SK-N-SH (cell line): ENCODE results near the gene RAB25. TPM values are rescaled to one million over a fixed set of nuclear protein-coding genes. Genes with fewer than 3 reads are reported as not detected.

Experiments
- CTCF ChIA-PET: fragments of 300-600, 350-600 bp; formaldehyde crosslinking; extraction: SDS; loops from one replicate; lab custom pipeline; 2021; lab: Yijun Ruan, JAX
- POLR2A ChIA-PET: fragments of 350-600 bp; sonication (Branson Sonifier 250); formaldehyde crosslinking; extraction: SDS; loops from one replicate; lab custom pipeline; 2020; ENCODE audit warnings: antibody characterized with exemption, inconsistent platforms; lab: Yijun Ruan, JAX
- DNase-seq: peaks from one replicate; pipeline ENCODE4 v3.0.0; 2012
- H2AFZ ChIP-seq: fragments of 200-600 bp; sonication (generic); 2 replicates; pipeline ENCODE4 v1.8.1; 2016; ENCODE audit warnings: antibody characterized with exemption, mild to moderate bottlenecking, low read depth
- H3F3A ChIP-seq: fragments of 200-600 bp; sonication (generic); replicated peaks from 2 replicates; pipeline ENCODE3; 2016; ENCODE audit warnings: antibody characterized with exemption, mild to moderate bottlenecking; ENCODE audit not compliant: insufficient read depth
- H3K27ac ChIP-seq, 2 experiments: fragments of 200-500 bp in 1 of 2; fragments of 200-600 bp in 1 of 2; sonication (Bioruptor generic) in 1 of 2; sonication (generic), shearing (Covaris generic) in 1 of 2; 2 replicates each; pipeline versions ENCODE4 v1.5.1 to v1.6.1; 2014 to 2016; ENCODE audit warnings: low read depth in 2 of 2, inconsistent platforms in 1 of 2, low read length in 1 of 2, mild to moderate bottlenecking in 1 of 2, mixed read lengths in 1 of 2
- H3K27me3 ChIP-seq: fragments of 200-600 bp; sonication (generic), shearing (Covaris generic); 2 replicates; pipeline ENCODE4 v1.6.1; 2016; ENCODE audit warnings: mixed run types; ENCODE audit not compliant: insufficient read depth
- H3K36me3 ChIP-seq, 2 experiments: fragments of 200-500 bp in 1 of 2; fragments of 200-600 bp in 1 of 2; sonication (Bioruptor generic) in 1 of 2; sonication (generic) in 1 of 2; replicated peaks in 1 of 2; 2 replicates each; pipeline versions ENCODE3 to v1.5.1; 2014 to 2016; ENCODE audit warnings: low read length in 1 of 2, mild to moderate bottlenecking in 1 of 2; ENCODE audit not compliant: insufficient read depth in 2 of 2, control insufficient read depth in 1 of 2
- H3K4me1 ChIP-seq, 2 experiments: fragments of 200-500 bp in 1 of 2; fragments of 200-600 bp in 1 of 2; sonication (Bioruptor generic) in 1 of 2; sonication (generic), shearing (Covaris generic) in 1 of 2; 2 replicates each; pipeline versions ENCODE4 v1.5.1 to v1.6.1; 2014 to 2016; ENCODE audit warnings: low read depth in 1 of 2, low read length in 1 of 2, mixed run types in 1 of 2; ENCODE audit not compliant: insufficient read depth in 2 of 2, control insufficient read depth in 1 of 2
- H3K4me2 ChIP-seq: fragments of 200-600 bp; sonication (generic), shearing (Covaris generic); 2 replicates; pipeline ENCODE4 v1.6.1; 2017; ENCODE audit warnings: mixed run types
- H3K4me3 ChIP-seq, 2 experiments: fragments of 200-500 bp in 1 of 2; fragments of 200-600 bp in 1 of 2; sonication (Bioruptor generic) in 1 of 2; sonication (generic), shearing (Covaris generic) in 1 of 2; 2 replicates each; pipeline versions ENCODE4 v1.5.1 to v1.8.1; 2014 to 2016; ENCODE audit warnings: low read depth in 2 of 2, inconsistent platforms in 1 of 2, low read length in 1 of 2, mild to moderate bottlenecking in 1 of 2, mixed read lengths in 1 of 2, moderate library complexity in 1 of 2
- H3K79me2 ChIP-seq: fragments of 200-600 bp; sonication (generic); 2 replicates; pipeline ENCODE4 v1.8.1; 2017; ENCODE audit warnings: mild to moderate bottlenecking; ENCODE audit not compliant: insufficient read depth
- H3K9ac ChIP-seq: fragments of 200-600 bp; sonication (generic); 2 replicates; pipeline ENCODE4 v1.6.1; 2017; ENCODE audit warnings: mixed run types
- H3K9me2 ChIP-seq: fragments of 200-600 bp; sonication (generic); 2 replicates; pipeline ENCODE4 v1.6.1; 2017; ENCODE audit warnings: mixed run types
- H3K9me3 ChIP-seq: fragments of 200-600 bp; sonication (generic); 2 replicates; pipeline ENCODE4 v1.6.1; 2017; ENCODE audit warnings: mixed run types, mild to moderate bottlenecking, moderate library complexity
- H4K20me1 ChIP-seq: fragments of 200-600 bp; sonication (generic); 2 replicates; pipeline ENCODE4 v1.6.1; 2017; ENCODE audit warnings: mild to moderate bottlenecking, mixed run types; ENCODE audit not compliant: insufficient read depth
- EP300 ChIP-seq, 2 experiments: IDR thresholded peaks; 2 replicates each; pipeline versions ENCODE4 v1.4.0 to v1.6.1; 2012; ENCODE audit warnings: borderline replicate concordance in 1 of 2, low read depth in 1 of 2, low read length in 1 of 2
- EZH2phosphoT487 ChIP-seq: fragments of 200-600 bp; sonication (generic); IDR thresholded peaks from 2 replicates; pipeline ENCODE4 v1.6.1; 2017; ENCODE audit warnings: low read depth, mixed run types, mild to moderate bottlenecking, antibody characterized with exemption, moderate library complexity, borderline replicate concordance
- GABPA ChIP-seq: IDR thresholded peaks from 2 replicates; pipeline ENCODE4 v1.4.0; 2012; ENCODE audit warnings: low read depth, mild to moderate bottlenecking
- JUND ChIP-seq: IDR thresholded peaks from 2 replicates; pipeline ENCODE4 v1.4.0; 2012
- NRF1 ChIP-seq: IDR thresholded peaks from 2 replicates; pipeline ENCODE4 v1.6.1; 2012; ENCODE audit warnings: low read depth, mild to moderate bottlenecking, low read length
- POLR2AphosphoS5 ChIP-seq: IDR thresholded peaks from 2 replicates; pipeline ENCODE4 v1.6.1; 2012; ENCODE audit warnings: low read depth, low read length
- RAD21 ChIP-seq: IDR thresholded peaks from 2 replicates; pipeline ENCODE4 v1.6.1; 2012; ENCODE audit warnings: mild to moderate bottlenecking, low read length
- REST ChIP-seq: IDR thresholded peaks from 2 replicates; pipeline ENCODE4 v1.6.1; 2012; ENCODE audit warnings: mild to moderate bottlenecking, low read depth, low read length, moderate library complexity
- RFX5 ChIP-seq: IDR thresholded peaks from 2 replicates; pipeline ENCODE4 v1.6.1; 2012; ENCODE audit warnings: mild to moderate bottlenecking, improper control_type of control experiment, low read length
- RXRA ChIP-seq: IDR thresholded peaks from 2 replicates; pipeline ENCODE4 v1.4.0; 2012; ENCODE audit warnings: low read depth, mild to moderate bottlenecking, borderline replicate concordance
- SIN3A ChIP-seq: IDR thresholded peaks from 2 replicates; pipeline ENCODE4 v1.6.1; 2012; ENCODE audit warnings: low read depth, mild to moderate bottlenecking, low read length, moderate library complexity, borderline replicate concordance
- SMC3 ChIP-seq: IDR thresholded peaks from 2 replicates; pipeline ENCODE4 v1.6.1; 2012; ENCODE audit warnings: low read depth, low read length, improper control_type of control experiment
- TAF1 ChIP-seq: IDR thresholded peaks from 2 replicates; pipeline ENCODE4 v1.6.1; 2012; ENCODE audit warnings: low read depth, mild to moderate bottlenecking, low read length, moderate library complexity, borderline replicate concordance
- WGBS: methylation state at CpG from one replicate; pipeline ENCODE4 v1.1.6; 2017; ENCODE audit warnings: low lambda C conversion rate; 5-methylcytosine and 5-hydroxymethylcytosine counted together
- polyA plus RNA-seq, 3 experiments: library from polyadenylated mRNA; depleted of rRNA; stranded (reverse); fragments of >200 nt; gene quantifications; 2 replicates each; pipeline ENCODE4 v1.2.3, GENCODE V29; 2012

The RAB25 gene
- polyA plus RNA-seq, 1 of the 3 experiments (the other 2 are of a cell fraction), result not detected

GRCh38 chr1:156051011-156051725, 9.8 kb upstream of the RAB25 start:
- Histone ChIP-seq H3K79me2 (peaks cover 37% of the 10 kb centered on the region), H3K4me1 (peaks cover 6 to 17% of the 10 kb centered on the region in 2 experiments; a peak in 3 of 4 replicates), H2AFZ (no peak overlapping the region), H3K36me3 (peaks cover 20 to 41% of the 10 kb centered on the region in 2 experiments), H3K9me3 (no peaks in the 10 kb centered on the region), H3K4me2 (no peak overlapping the region), H3K9me2 (no peaks in the 10 kb centered on the region), H3K27ac (no peak overlapping the region), H3K4me3 (no peak overlapping the region), H3K27me3 (no peaks in the 10 kb centered on the region), H3K9ac (no peak overlapping the region), H4K20me1 (peaks cover 8% of the 10 kb centered on the region), H3F3A (peaks cover 6% of the 10 kb centered on the region)
- DNase-seq, result no peak
- TF ChIP-seq RFX5, result no peak
- no peak for TF ChIP-seq SIN3A
- no peak for TF ChIP-seq TAF1
- no peak for TF ChIP-seq SMC3
- TF ChIP-seq NRF1, result no peak
- TF ChIP-seq EP300 (IDR thresholded peaks at IDR 0.05; ENCODE audit: borderline replicate concordance in 1 of 2, low read depth in 1 of 2, low read length in 1 of 2), result no peak
- no peak for TF ChIP-seq RAD21
- no peak for TF ChIP-seq POLR2AphosphoS5
- no peak for TF ChIP-seq RXRA
- TF ChIP-seq GABPA, result no peak
- no peak for TF ChIP-seq JUND
- TF ChIP-seq REST, result no peak
- no peak for TF ChIP-seq EZH2phosphoT487
- WGBS, result 82% methylated on average over 6 of the region's 7 CpGs
- ChIA-PET POLR2A (interaction anchor here (1.4 kb wide), 1 partner anchor 110 kb away, joined by 5 read pairs; no protein-coding TSS in a partner anchor), CTCF (interaction anchor here (0.8 to 3.7 kb wide), 4 partner anchors 15 to 46 kb away, joined by 3 to 13 read pairs (median 7); partner anchors contain the start of gene SSR2)
